Psoas muscle (tissue), 8 donors: ENCODE measurements around the gene BHLHE40. TPM values are rescaled to one million over a fixed set of nuclear protein-coding genes. Genes with fewer than 3 reads are reported as not detected.

ENCODE experiments used
- ATAC-seq, 4 donors: fragments of 200-7000 bp; cut with Tn5 transposase; one replicate each; pipeline ENCODE4 v1.9.1; 2020; ENCODE audit warnings: moderate library complexity in 3 of 4, mild to moderate bottlenecking in 2 of 4
- DNase-seq, 2 donors: peaks; one replicate each; pipeline ENCODE4 v3.0.0-alpha.2; 2020
- H3K27ac ChIP-seq: fragments of 200-600 bp; one replicate; pipeline ENCODE4 v1.8.0; 2022
- H3K27me3 ChIP-seq, 3 donors: fragments of 200-600 bp in 1 of 3; one replicate each; pipeline versions ENCODE4 v1.6.1 to v1.8.0; 2013 to 2022; ENCODE audit warnings: low read length in 2 of 3, mild to moderate bottlenecking in 2 of 3, moderate library complexity in 1 of 3; ENCODE audit not compliant: insufficient read depth in 3 of 3
- H3K36me3 ChIP-seq, 2 donors: fragments of 200-600 bp in 1 of 2; one replicate each; pipeline versions ENCODE4 v1.6.1 to v1.8.0; 2013 to 2022; ENCODE audit warnings: low read depth in 1 of 2, mild to moderate bottlenecking in 1 of 2, moderate library complexity in 1 of 2; ENCODE audit not compliant: insufficient read depth in 1 of 2
- H3K4me1 ChIP-seq: fragments of 200-600 bp; one replicate; pipeline ENCODE4 v1.8.0; 2022
- H3K4me3 ChIP-seq: fragments of 200-600 bp; one replicate; pipeline ENCODE4 v1.8.0; 2022; ENCODE audit warnings: mild to moderate bottlenecking
- H3K9me3 ChIP-seq: fragments of 200-600 bp; one replicate; pipeline ENCODE4 v1.8.0; 2022
- CTCF ChIP-seq: fragments of 200-600 bp; IDR thresholded peaks from one replicate; pipeline ENCODE4 v1.8.0; 2022; ENCODE audit warnings: antibody characterized with exemption
- WGBS, 3 donors: extraction: QIAGEN DNeasy Blood & Tissue Kit; methylation state at CpG; one replicate each; pipeline versions ENCODE4 v1.1.6 to v1.1.7; 2013; 5-methylcytosine and 5-hydroxymethylcytosine counted together
- intact Hi-C, 2 donors: fragments of 100-400 bp; cut with DNase I; formaldehyde crosslinking; loops; one replicate each; pipeline versions ENCODE4 v1.11.0 to v1.14.2; 2022
- polyA plus RNA-seq, 3 donors: library from polyadenylated mRNA; stranded (reverse); fragments of 200-250 nt; gene quantifications; one replicate each; pipeline ENCODE4 v1.2.3, GENCODE V29; 2013
- total RNA-seq, 4 donors: library from RNA; stranded (reverse); fragmentation: NEBNext Ultra II Directional in 2 of 4; extraction: Animal tissue kit (Norgen Biotek cat#: 25700) in 2 of 4; gene quantifications; one replicate each; pipeline versions ENCODE4 v1.2.1 to v1.2.4, GENCODE V29; 2021 to 2023
- donor health status: healthy with polysubstance abuse.
- donor health status: DM: no; HTN: no; CAD: no; lungs with moderate emphysema.
- donor health status: Bipolar disorder and iron deficiency.
- donor health status: healthy.
- donor health status: DM: yes; HTN: yes; CAD: no.
- donor health status: DM: no; HTN: no; CAD: no.
- donor health status: DM: no; HTN: no; CAD: no.
- donor health status: DM: yes; HTN: yes; CAD: no.

BHLHE40 gene
- total and polyA plus RNA-seq, 7 donors = 16.7 to 143 (median 65.1) TPM

- 87 to 95% (median 87%) methylated on average over 5 of the region's 5 CpGs for WGBS, 3 donors
- no peak for ATAC-seq
- Histone ChIP-seq H3K36me3 (no peaks in the 10 kb centered on the region), H3K9me3 (no peaks in the 10 kb centered on the region), H3K27ac (no peak overlapping the region), H3K27me3 (no peaks in the 10 kb centered on the region), H3K4me1 (peaks cover 18% of the 10 kb centered on the region), H3K4me3 (no peak overlapping the region)
- no peak for TF ChIP-seq CTCF
- intact Hi-C loops = no loop called here
- DNase-seq = no peak
Measured at GRCh38 chr3:5015056-5015455, 35.8 kb downstream of the BHLHE40 start.

- no peaks in the 10 kb centered on the region for H3K36me3 ChIP-seq
- peak overlapping the region; percentile 63 for H3K27ac ChIP-seq
- peaks cover 18% of the 10 kb centered on the region for H3K4me1 ChIP-seq
- TF ChIP-seq CTCF = no peak
- H3K4me3 ChIP-seq = no peak overlapping the region
- no peaks in the 10 kb centered on the region for H3K9me3 ChIP-seq
- 74 to 78% (median 77%) methylated on average over 11 of the region's 11 CpGs for WGBS, 3 donors
- intact Hi-C loops = no loop called here
- no peaks in the 10 kb centered on the region for H3K27me3 ChIP-seq
- DNase-seq (no peak), ATAC-seq (peak; percentile 54 to 72 (median 67))
Measured at GRCh38 chr3:5016211-5017161, 37.2 kb downstream of the BHLHE40 start.

- Histone ChIP-seq H3K27me3 (no peaks in the 10 kb centered on the region), H3K9me3 (no peaks in the 10 kb centered on the region), H3K36me3 (no peaks in the 10 kb centered on the region), H3K4me3 (no peak overlapping the region), H3K27ac (peak overlapping the region; percentile 63), H3K4me1 (peaks cover 18% of the 10 kb centered on the region)
- DNase-seq (peak; percentile 80 to 84), ATAC-seq (peak; percentile 50 to 69 (median 56))
- 46 to 61% (median 49%) methylated on average over 8 of the region's 8 CpGs for WGBS, 3 donors
- intact Hi-C loops = no loop called here
- no peak for TF ChIP-seq CTCF
Measured at GRCh38 chr3:5017925-5018531, 38.8 kb downstream of the BHLHE40 start.

DNA sequence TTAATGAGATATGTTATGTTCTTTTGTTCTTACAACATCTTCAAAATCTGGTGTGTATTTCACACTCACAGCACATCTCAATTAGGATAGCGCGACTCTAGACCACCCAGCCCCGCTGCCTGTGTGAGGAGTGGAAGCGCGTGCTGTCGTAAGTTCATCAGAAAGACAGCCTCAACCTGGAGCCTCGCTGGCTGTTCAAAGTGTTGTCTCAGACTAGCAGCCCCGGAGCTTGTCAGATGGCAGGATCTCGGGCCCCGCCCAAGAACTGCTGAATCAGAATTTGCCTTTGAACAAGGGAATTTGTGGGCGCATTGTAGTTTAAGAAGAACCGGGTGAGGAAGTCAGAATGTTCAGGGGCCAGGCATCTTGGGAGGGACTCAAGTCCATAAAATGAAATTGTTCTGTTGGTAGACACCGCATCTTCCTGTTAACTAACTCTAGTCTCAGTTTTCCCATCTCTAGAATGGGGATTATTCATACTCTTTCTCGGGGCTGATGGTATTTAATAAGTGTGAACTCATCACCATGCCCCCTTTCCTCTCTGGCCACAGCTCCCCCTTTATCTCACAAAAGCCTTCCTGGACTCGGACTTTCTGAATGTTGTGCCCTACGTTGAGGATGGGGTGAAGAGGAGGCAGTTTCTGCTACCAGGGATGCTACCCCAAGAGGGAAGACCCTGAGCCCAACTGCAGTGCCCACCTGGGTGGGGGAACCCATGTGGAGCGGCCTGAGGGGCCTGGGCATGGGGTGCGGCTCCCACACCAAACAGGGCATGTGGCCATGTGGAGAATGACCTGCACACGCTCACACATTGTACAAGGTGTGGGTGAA is 40.4 kb downstream of the BHLHE40 start:
- no peak for ATAC-seq
- WGBS, 3 donors = 93 to 96% (median 94%) methylated on average over 19 of the region's 19 CpGs
- no peak for DNase-seq
- intact Hi-C loops = loop anchor here (2.0 to 10.0 kb wide), 3 partner anchors 25 to 305 kb away; no protein-coding TSS in a partner anchor
- Histone ChIP-seq H3K27ac (no peak overlapping the region), H3K4me3 (no peak overlapping the region), H3K27me3 (no peaks in the 10 kb centered on the region), H3K36me3 (no peaks in the 10 kb centered on the region), H3K9me3 (no peaks in the 10 kb centered on the region), H3K4me1 (peaks cover 24% of the 10 kb centered on the region)
- TF ChIP-seq CTCF = no peak
